Vagina (tissue), 2 donors: ENCODE data around the gene SRRM2.

Source experiments
- POLR2A ChIP-seq, 2 donors: fragments of 450-650 bp; IDR thresholded peaks; one replicate each; pipeline ENCODE4 v1.6.1; 2017; ENCODE audit warnings: antibody characterized with exemption in 2 of 2, mild to moderate bottlenecking in 2 of 2, moderate library complexity in 2 of 2
- TF ChIP-seq, protein P1 (sequence below), 3 experiments: fragments of 450-650 bp in 2 of 3; fragments of 200-600 bp in 1 of 3; sonication (generic) in 1 of 3; IDR thresholded peaks; one replicate each; pipeline ENCODE4 v1.5.1; 2017 to 2019; ENCODE audit warnings: antibody characterized with exemption in 3 of 3, mild to moderate bottlenecking in 2 of 3, moderate library complexity in 2 of 3

DNA sequence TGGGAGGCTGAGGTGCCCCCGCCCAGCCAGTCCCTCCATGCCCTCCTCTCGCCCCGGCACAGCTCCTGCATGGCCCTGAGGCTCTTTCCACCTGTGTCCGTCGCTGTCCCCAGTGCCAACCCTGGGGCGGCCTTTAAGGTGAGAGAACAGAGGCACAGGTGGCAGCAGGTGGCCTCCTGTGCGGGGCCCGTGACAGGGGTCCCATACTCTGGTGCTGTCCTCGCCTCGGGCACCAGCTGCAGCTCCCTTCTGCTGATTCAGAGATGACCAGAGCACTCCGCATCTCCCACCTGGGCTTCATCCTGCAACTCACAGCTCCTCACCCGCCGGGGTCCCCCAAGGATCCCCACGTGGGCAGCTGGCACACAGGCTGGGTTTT, 40.4 kb upstream of the SRRM2 start:
- TF ChIP-seq, protein P1, sequence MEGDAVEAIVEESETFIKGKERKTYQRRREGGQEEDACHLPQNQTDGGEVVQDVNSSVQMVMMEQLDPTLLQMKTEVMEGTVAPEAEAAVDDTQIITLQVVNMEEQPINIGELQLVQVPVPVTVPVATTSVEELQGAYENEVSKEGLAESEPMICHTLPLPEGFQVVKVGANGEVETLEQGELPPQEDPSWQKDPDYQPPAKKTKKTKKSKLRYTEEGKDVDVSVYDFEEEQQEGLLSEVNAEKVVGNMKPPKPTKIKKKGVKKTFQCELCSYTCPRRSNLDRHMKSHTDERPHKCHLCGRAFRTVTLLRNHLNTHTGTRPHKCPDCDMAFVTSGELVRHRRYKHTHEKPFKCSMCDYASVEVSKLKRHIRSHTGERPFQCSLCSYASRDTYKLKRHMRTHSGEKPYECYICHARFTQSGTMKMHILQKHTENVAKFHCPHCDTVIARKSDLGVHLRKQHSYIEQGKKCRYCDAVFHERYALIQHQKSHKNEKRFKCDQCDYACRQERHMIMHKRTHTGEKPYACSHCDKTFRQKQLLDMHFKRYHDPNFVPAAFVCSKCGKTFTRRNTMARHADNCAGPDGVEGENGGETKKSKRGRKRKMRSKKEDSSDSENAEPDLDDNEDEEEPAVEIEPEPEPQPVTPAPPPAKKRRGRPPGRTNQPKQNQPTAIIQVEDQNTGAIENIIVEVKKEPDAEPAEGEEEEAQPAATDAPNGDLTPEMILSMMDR (IDR thresholded peaks at IDR 0.05): no peak
- no peak for TF ChIP-seq POLR2A (IDR thresholded peaks at IDR 0.05)
